Type B pancreatic cell (in vitro differentiated cells): Measurements from ENCODE around the gene CAT. TPM values are rescaled to one million over a fixed set of nuclear protein-coding genes. Genes with fewer than 3 reads are reported as not detected.

Experiments used
- DNase-seq: peaks from one replicate; pipeline ENCODE4 v3.0.0; 2021; ENCODE audit warnings: mixed read lengths; ENCODE audit not compliant: unreplicated experiment; ENCODE audit errors: extremely low spot score
- H3K27ac Mint-ChIP-seq: 2 replicates; pipeline ENCODE4 v1.8.0; 2021; ENCODE audit warnings: mild to moderate bottlenecking, mixed read lengths
- H3K27me3 Mint-ChIP-seq: 2 replicates; pipeline ENCODE4 v1.8.0; 2021; ENCODE audit warnings: mixed read lengths
- H3K36me3 Mint-ChIP-seq: 2 replicates; pipeline ENCODE4 v1.8.0; 2021; ENCODE audit warnings: mixed read lengths
- H3K4me1 Mint-ChIP-seq: one replicate; pipeline ENCODE4 v1.8.0; 2021; ENCODE audit warnings: mixed read lengths; ENCODE audit not compliant: unreplicated experiment
- H3K4me3 Mint-ChIP-seq: 2 replicates; pipeline ENCODE4 v1.8.0; 2021; ENCODE audit warnings: mild to moderate bottlenecking, mixed read lengths
- H3K9me3 Mint-ChIP-seq: 2 replicates; pipeline ENCODE4 v1.8.0; 2021; ENCODE audit warnings: mixed read lengths
- total RNA-seq: library from RNA; stranded (reverse); gene quantifications from 2 replicates; pipeline ENCODE4 v1.2.1, GENCODE V29; 2021; ENCODE audit warnings: low replicate concordance
- TF ChIP-seq, protein P1 (sequence below): fragments of 200-600 bp; sonication (generic); conservative IDR thresholded peaks from 2 replicates; pipeline ENCODE4 v1.5.0; 2021; ENCODE audit warnings: antibody characterized with exemption, mild to moderate bottlenecking

CAT gene
- total RNA-seq, 1 donor from 2014 or later: 61.2 TPM

GRCh38 chr11:34492806-34493414, 54.2 kb downstream of the CAT start:
- no peaks in the 10 kb centered on the region for H3K9me3 Mint-ChIP-seq
- peaks cover 4% of the 10 kb centered on the region for H3K4me1 Mint-ChIP-seq
- H3K27ac Mint-ChIP-seq: no peak overlapping the region
- H3K27me3 Mint-ChIP-seq: peaks cover 9% of the 10 kb centered on the region
- DNase-seq: no peak
- TF ChIP-seq, protein P1, sequence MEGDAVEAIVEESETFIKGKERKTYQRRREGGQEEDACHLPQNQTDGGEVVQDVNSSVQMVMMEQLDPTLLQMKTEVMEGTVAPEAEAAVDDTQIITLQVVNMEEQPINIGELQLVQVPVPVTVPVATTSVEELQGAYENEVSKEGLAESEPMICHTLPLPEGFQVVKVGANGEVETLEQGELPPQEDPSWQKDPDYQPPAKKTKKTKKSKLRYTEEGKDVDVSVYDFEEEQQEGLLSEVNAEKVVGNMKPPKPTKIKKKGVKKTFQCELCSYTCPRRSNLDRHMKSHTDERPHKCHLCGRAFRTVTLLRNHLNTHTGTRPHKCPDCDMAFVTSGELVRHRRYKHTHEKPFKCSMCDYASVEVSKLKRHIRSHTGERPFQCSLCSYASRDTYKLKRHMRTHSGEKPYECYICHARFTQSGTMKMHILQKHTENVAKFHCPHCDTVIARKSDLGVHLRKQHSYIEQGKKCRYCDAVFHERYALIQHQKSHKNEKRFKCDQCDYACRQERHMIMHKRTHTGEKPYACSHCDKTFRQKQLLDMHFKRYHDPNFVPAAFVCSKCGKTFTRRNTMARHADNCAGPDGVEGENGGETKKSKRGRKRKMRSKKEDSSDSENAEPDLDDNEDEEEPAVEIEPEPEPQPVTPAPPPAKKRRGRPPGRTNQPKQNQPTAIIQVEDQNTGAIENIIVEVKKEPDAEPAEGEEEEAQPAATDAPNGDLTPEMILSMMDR: peak; percentile 86
- H3K36me3 Mint-ChIP-seq: peaks cover 5% of the 10 kb centered on the region
- no peak overlapping the region for H3K4me3 Mint-ChIP-seq

- Mint-ChIP-seq H3K4me3 (no peak overlapping the region), H3K27me3 (peaks cover 9% of the 10 kb centered on the region), H3K27ac (no peak overlapping the region), H3K36me3 (peaks cover 5% of the 10 kb centered on the region), H3K4me1 (peaks cover 9% of the 10 kb centered on the region), H3K9me3 (no peaks in the 10 kb centered on the region)
- TF ChIP-seq, protein P1: no peak
- no peak for DNase-seq
Observed at GRCh38 chr11:34493468-34493867, 54.7 kb downstream of the CAT start.

DNA sequence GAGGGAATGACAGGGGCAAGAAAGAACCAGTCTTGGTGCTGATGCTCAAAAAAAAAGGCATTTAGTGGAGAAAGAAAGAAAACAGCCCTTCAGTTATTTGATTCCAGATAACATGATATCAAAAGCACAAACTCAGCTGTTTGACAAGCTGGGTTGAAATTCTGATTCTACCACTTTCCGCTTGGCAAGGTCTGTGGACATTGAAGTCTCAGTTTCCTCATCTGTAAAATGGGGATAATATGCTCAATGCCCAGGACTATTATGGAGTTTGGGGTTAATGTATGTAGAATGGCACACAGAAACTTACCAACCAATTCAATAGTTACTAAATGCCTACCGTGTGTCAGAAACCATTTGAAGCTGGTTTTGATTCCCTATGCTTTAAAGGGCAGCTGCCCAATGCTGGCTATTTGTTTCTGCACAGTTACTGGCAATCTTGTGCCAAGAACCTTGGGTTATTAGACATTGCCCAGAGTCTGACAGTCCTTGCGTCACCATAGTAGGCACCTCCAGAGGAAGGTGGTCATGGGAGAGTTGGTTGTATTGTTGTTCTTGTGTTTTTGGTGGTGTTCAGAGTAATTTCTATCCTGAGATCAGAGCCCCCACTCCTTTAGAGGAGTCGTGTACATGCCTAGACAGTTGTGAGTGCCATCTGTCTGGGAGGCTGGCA, 55.3 kb downstream of the CAT start:
- Mint-ChIP-seq H3K36me3 (peaks cover 5% of the 10 kb centered on the region), H3K27me3 (peaks cover 9% of the 10 kb centered on the region), H3K4me3 (no peak overlapping the region), H3K9me3 (no peaks in the 10 kb centered on the region), H3K4me1 (peaks cover 10% of the 10 kb centered on the region), H3K27ac (no peak overlapping the region)
- DNase-seq: no peak
- TF ChIP-seq, protein P1: no peak

GRCh38 chr11:34495239-34495723, 56.5 kb downstream of the CAT start:
- Mint-ChIP-seq H3K4me3 (no peak overlapping the region), H3K27me3 (peaks cover 9% of the 10 kb centered on the region), H3K4me1 (peaks cover 16% of the 10 kb centered on the region), H3K36me3 (peaks cover 5% of the 10 kb centered on the region), H3K9me3 (no peaks in the 10 kb centered on the region), H3K27ac (no peak overlapping the region)
- DNase-seq: no peak
- TF ChIP-seq, protein P1: no peak

GRCh38 chr11:34495724-34496377, 57.1 kb downstream of the CAT start:
- TF ChIP-seq, protein P1: no peak
- Mint-ChIP-seq H3K9me3 (no peaks in the 10 kb centered on the region), H3K27me3 (peaks cover 9% of the 10 kb centered on the region), H3K36me3 (peaks cover 5% of the 10 kb centered on the region), H3K4me3 (no peak overlapping the region), H3K27ac (no peak overlapping the region), H3K4me1 (peaks cover 17% of the 10 kb centered on the region)
- DNase-seq: no peak
